Activated naive CD4-positive, alpha-beta T cell (primary cell): Measurements from ENCODE around the gene MAP4.
"Not testable (repeated sequence)": the region's sequence is repeated elsewhere in the genome, so short reads cannot be mapped to it uniquely, and the experiment has no call there.

Source experiments
- DNase-seq, 4 experiments: peaks; one replicate each; lab custom pipeline; 2025; lab: John Stamatoyannopoulos, UW

The MAP4 gene

DNA sequence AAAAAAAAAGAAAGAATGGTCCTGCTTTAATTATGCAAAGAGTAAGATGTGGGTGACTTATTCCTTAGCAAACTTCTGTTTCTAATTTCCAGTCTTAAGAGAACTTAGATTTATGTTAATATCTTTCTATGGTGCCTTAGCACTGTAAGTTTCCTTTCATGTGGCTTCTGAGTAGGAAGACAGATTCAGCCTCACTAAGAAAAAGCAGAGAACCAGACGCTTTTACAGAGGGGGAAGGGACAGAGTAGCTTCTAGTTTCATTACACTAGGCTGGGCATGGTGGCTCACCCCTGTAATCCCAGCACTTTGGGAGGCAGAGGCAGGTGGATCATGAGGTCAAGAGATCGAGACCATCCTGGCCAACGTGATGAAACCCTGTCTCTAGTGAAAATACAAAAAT is 118.3 kb downstream of the MAP4 start:
- DNase-seq: no peak

DNA sequence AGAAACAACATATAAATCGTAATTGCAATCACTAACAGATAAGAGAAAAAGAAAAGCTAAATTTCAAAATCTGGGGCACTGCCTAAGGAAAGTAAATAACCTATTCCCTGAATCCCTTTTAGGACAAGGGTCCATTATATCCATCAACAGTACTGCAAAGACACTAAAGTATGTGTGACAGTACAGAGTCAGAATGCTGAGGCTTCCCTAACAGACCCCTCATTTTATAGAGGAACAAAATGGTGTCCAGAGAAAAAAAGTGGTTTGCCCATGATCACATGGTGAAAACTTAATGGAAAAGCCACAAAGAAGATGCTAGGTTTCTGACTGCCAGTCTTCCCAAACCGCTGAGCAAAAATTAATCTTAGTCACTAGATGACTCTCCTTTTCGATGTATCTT is 119.5 kb downstream of the MAP4 start:
- DNase-seq: no peak

DNA sequence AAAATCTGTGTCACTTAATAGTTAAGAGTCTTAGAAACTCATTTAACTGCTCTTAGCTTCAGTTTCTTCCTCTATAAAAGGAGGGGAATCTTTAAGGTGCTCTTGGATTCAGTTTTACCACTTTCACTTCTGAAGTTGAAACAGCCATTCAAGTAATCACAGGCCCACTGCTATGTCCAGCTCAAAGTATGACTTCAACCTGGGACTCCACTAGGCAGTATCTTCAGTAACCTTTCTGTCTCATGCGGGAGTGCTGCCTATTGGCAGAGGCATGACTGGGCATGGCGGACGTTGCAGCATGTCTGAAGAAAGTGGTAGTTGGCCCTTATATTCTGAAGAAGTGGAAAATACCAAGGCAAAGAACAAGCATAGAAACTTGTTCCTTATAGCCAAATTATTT is 121.0 kb downstream of the MAP4 start:
- DNase-seq: no peak

DNA sequence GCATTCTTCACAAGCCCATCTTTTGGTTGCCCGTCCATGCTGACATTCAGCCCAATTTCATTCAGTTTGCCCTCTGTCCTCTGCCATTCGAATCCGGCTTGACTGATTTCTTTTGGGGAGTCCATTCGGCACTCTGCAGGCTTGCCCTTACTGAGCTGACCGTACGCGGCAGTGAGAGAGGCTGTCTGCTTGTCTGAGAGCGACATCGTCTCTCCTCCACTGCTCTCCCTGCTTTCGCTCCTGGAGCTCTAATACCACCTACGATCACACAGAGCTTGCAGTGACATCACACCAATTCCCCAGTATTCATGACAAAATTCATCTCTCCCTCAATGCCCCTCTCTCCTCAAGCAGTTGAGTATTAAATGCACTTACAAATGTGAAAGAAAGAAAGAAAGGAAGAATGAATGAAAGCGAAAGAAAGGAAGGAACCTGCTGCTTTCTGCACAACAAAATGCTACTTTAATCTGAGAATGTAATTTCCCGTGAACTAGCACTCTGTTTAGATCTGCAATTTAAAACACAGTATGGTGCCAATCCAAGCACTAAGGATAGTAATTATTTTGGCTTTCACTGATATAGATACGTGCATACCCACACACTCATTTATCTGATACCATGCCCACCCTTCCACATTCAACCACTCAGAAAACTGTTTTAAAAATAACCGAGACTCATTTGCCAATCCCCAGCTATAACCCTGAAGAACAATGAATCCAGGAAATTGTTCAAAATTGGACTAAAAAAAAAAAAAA is 123.8 kb downstream of the MAP4 start:
- DNase-seq: no peak

DNA sequence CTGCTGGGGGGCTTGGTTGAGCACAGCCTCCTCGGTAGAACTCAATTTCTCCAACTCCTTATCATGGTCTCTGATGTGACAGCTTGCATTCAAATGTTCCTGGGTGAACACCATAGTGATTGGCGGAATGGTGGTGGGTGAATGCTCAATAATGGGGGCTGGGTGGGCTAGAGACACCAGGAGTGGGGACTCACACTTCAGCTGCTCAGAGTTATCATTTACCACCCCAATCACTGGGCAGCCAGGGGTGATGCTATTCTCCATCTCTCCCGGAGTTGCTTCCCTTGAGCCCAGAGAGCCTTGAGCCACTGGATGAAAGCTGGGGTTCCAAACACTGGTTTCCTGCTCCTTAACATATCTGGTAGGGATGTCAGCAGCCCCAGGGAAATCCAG is 124.6 kb downstream of the MAP4 start:
- no peak for DNase-seq

DNA sequence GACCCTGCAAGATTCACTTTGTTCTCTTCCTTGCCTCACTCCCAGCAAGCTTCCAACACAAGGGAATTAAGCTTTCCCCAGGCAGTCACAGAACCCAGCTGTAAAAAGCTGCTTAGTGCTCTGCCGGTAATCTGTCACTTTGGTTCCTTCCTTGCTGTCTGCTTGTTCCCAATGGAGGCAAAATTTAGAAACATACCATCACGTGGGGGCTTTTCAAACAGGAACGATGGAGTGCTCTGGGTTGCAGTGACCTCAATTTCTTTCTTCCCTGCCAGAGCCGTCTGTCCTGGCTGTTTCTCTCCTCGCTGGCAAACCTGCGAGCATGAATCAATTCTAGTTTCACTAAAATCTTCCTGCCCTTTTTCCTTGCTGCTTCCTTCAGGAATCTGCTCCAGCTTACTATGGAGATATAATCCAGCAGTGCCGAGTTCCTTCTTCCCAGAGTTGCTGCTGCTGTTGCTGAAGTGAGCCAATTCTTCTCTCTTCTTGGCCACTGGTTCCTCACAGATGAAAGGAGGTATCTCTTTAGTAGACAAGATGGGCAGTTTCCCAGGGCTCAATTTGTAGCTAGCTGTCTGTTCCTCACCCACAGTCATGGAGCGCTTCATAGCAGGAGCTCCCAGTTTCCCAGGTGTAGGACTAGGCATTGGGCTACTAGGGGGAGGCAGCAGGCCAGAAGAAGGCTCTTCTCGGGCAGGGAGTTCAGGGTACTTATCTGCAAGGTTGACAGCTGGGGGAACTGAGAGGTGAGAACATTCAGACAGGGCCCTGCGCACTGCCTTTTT is 125.2 kb downstream of the MAP4 start:
- no peak for DNase-seq

DNA sequence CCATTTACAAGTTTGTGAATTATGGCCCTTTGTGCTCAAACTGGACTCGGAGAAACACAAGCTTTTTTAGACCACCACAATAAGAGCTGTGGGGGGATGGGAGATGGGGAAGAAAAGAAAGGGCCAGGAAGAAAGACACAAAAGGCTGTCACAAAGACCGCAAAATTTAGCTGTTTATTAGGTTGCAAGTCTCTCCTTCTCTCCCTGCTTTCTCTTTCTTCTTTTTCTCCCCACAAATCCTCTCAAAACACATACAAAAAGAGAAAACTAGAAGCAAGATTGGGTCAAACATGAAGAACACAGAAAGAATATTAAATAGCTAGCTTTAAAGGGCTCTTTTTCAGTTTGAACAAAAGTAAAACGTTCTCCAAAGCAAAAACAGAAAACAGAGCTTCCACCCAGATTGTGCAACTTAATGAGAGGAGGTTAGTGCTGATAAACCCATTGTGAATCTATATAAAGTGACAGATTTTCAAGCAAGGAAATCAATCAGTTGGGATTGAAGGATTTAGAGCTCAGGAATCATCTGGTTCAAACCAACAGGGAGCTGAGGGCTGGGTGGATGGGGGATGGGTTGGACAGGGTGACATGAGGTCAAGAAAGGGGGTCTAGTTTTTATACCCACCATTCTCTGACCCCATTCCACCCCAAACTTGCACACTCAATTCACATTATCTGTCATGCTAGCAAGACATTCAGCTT is 125.9 kb downstream of the MAP4 start:
- no peak for DNase-seq

DNA sequence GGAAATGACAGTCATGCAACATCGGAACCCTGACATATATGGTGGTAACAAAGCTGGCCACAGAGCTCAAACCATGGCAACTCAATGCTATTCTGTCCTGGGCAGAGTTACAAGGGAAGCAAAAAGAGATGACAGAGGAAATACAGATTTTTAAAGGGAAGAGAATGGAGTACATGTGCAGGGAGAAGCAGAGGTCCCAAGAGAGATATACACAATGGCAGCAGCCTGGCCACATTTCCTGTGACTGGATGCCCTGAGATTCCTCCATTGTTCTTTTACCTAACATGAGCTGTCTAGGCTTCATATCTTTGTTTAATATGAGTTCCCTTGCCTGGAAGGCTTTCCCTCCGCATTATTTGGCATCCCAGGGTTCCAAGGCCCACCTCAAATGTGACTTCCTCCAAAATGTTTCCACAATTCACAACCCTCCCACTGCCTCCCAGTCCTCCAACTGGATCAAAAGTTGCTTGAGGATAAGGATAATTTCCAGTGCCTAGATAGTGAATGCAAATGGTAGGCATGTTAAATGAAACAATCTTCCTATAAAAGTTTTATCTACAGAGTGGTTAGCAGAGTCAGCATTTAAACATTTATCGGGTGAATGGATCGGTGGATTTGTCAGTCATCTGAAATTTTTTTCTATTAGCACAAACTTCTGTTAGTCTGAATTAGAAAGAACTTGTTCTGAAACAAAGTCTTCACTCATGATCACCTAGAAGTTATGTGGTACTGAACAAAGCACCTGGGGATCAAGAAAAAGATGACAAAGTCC is 127.0 kb downstream of the MAP4 start:
- DNase-seq: no peak

DNA sequence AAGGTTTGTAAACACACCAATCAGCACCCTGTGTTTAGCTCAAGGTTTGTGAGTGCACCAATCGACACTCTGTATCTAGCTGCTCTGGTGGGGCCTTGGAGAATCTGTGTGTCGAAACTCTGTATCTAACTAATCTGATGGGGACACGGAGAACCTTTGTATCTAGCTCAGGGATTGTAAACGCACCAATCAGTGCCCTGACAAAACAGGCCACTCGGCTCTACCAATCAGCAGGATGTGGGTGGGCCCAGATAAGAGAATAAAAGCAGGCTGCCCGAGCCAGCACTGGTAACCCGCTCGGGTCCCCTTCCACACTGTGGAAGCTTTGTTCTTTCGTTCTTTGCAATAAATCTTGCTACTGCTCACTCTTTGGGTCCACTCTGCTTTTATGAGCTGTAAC is 128.2 kb downstream of the MAP4 start:
- not testable (repeated sequence) for DNase-seq

DNA sequence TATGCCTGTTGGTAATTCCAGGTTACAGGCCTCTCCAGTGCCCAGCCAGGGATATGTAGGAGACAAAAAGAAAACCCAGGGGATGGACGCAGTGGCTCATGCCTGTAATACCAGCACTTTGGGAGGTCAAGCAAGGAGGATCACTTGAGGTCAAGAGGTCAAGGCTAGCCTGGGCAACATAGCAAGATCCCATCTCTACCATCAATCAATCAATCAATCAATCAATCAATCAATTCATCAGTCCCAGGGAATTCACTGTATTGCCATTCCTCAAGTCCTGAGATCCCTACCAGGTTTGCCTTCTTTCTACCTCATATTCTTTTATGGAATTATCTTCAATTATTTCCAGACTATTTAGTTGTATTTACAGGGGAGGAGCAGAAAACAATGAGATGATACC is 131.0 kb downstream of the MAP4 start:
- DNase-seq: no peak

DNA sequence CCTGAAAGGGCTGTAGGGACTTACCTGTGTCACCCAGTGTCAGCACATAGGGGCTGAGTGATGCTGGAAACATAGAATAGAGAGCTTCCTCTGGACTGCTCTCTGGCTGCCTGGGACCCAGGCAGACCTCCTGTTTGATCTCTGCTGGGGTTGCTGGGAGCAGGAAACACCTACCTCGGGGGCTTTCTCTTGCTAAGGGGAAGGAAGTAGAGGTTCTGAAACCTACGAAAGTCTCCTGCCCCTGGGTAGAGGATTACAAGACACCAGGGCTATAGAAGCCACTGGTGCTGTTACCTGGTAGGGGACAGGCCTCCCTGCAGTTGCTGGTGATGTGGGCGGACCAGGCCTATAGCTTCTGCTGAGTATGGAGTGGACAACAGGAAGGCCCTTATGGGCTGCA is 131.6 kb downstream of the MAP4 start:
- no peak for DNase-seq

DNA sequence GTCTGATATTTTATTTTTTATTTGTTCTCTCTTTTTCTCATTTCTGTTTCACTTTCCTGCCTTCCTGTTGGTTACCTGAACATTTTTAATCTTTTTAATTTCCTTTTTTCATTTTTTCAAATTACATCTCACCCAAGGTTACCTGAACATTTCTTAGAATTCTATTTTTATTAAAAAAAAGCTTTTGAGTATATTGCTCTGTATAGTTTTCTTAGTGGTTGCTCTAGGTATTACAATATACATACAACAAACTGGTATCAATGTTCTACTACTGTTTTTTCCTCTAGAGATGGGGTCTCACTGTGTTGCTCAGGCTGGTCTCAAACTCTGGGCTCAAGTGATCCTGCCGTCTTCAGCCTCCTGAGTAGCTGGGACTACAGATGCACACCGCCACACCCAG is 133.9 kb downstream of the MAP4 start:
- DNase-seq: no peak

DNA sequence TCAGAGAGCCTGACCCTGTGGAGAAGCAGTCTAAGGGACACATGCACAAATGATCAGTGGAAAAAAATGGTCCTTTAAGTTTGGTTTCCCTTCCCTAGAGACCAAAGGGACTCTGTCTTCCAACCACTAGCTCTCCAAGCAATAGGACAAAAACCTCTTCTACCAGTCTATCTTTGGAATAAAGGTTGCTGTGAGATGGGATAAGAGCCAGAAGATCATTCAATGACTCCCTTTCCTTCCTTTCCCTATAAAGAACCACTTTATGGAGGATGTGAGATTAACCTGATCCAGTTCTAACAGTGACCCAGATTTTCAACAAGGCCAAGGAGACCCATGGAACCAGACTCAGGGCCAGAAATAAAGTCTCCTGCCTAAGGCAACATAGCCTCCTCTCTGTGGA is 138.5 kb downstream of the MAP4 start:
- no peak for DNase-seq

DNA sequence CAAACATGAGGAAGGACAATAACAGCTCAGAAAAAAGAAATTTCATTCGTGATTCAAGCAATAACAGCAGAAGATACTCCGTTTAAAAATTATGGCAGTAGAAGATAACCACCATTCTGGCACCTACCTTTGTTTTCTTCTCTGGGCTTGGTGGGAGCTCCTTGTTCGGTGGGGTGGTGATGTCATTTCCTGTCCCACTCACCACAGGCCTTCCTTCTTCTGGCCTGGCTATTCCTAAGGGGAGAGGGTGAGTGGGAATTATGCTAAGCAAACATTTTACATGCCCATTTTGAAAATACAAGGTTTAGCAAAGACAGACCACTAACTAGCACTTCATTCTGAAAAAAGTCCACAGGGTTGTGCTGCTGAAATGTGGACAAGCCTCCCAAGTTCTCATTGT is 138.9 kb downstream of the MAP4 start:
- no peak for DNase-seq

DNA sequence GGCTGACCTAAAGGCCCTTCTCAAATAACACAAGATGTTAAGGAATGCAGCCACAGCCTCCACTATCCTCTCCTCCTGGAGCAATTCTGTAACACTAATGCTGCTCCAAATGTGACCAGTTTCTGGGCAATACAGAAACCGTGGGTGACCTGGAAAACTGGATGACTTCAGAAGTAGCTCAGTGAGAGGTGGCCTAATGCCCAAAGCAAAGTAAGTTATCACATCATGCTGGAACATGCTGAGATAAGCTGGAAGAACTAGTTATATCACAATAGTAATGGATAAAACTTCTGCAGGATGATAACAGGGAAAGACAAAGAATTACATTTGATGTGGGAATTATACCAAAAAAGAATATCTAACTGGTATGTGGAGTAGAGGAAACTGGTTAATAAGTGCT is 141.3 kb downstream of the MAP4 start:
- DNase-seq: no peak

DNA sequence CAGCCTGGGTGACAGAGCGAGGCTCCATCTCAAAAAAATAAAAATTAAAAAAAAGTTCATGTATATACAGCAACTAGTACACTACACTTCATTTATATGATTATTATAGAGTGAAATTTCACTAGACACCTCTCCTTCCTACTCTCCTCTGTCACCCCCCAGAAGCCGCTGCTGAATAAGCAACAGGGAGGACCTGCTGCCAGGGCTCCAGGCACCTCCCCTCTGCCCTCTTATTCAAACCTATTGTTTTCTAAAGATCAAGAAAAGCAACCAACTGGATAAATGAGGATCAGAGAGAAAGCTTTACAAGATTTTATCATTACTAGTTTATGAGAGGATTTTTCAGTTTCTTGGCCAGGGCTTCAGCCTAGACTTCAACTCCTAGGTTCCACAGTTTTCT is 141.8 kb downstream of the MAP4 start:
- DNase-seq: no peak

DNA sequence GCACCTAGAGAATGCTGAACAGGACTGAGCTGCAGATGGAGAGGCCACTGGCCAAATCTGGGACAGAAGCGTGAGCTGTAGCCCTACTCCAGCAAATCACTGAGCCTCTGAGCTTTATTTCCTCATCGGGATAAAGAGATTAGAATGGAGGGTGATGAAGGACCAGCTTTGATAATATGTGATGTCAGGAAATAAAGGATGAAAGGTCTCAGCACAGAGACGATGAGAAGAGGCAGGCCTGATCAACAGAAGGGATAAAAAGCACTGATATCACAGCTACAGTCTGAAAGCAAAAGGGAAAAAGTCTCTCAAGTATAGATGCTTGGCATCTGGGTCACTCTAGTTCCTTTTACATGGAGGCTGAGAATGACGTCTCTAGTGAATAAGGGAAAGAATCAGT is 143.3 kb downstream of the MAP4 start:
- DNase-seq: no peak

DNA sequence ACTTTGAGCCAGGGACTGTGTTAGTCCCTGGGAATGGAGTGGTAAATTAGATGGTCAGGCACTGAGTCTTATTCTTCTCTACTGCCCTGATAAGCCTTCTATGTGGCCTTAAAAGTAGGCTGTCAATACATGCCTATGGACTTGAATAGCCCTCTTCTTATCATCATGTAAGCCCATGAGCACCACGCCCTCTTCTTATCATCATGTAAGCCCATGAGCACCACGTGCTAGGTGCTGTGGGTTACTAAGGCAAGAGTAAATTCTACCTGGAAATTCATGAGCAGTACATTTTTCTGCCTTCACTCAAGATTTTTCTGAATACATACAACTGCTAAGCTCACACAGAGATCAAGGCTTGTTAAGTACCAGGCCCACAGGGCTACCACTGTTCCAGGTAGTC is 144.8 kb downstream of the MAP4 start:
- no peak for DNase-seq

DNA sequence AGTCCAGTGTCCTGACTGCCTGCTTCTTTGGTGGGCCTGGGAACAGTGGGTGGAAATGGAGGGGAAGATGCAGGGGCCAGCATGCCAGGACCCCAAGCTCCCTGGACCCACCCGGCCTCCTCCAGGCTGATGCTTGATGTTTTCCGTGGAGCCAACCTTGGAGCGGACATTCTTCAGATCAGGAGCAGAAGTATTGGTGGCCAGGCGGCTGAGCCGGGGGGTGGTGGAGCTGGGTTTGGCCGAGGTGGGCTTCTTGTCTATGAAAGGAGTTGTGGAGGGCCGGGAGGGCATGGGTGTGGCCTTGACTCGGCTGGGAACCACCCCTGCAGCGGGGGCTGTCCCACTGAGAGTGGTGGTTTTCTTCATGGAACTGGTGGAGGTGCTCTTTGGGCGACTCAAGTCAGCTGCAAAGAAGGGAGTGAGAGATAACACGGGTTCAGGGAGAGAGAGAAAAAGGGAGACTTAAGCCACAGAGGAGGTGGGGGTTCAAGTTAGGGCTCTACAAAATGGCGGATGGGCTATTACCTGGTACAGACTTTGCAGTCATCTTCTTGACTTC is 145.4 kb downstream of the MAP4 start:
- no peak for DNase-seq

DNA sequence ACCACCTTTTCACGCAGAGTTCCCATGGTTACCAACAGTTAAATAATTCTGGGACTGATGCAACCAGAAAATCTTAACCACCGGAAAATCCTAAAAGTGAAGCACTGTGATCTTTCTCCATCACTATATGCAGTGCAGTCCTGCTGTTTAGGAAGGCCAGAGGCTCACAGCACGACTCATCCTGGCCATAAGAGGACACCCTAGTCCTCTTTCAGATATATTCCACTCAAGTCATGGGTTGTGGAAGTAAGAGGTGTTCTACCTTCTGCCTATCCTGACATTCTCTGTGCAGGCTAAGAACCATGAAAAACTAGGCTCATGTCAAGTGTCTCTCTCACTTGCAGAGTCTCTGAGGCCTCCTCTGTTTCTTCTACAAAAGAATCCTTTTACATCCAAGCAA is 146.1 kb downstream of the MAP4 start:
- no peak for DNase-seq

DNA sequence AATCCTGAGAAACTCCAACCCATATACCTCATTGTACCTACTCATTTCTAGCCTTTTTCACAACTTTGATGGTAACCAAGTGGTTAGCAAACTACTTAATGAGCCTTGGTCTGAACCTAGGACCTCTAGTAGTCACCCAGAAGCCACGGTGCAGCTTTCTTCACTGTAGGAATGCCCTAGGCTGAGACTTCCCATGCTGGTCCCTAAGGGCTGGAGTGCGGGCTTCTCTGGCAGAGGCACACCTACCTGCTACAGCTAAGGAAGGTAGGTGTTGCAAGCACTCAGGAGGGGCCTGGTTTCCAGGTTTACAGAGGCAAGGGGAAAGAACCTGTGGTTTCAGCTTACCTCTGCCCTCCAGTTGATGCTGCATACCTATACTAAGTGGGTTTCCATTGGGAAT is 147.9 kb downstream of the MAP4 start:
- DNase-seq: no peak

DNA sequence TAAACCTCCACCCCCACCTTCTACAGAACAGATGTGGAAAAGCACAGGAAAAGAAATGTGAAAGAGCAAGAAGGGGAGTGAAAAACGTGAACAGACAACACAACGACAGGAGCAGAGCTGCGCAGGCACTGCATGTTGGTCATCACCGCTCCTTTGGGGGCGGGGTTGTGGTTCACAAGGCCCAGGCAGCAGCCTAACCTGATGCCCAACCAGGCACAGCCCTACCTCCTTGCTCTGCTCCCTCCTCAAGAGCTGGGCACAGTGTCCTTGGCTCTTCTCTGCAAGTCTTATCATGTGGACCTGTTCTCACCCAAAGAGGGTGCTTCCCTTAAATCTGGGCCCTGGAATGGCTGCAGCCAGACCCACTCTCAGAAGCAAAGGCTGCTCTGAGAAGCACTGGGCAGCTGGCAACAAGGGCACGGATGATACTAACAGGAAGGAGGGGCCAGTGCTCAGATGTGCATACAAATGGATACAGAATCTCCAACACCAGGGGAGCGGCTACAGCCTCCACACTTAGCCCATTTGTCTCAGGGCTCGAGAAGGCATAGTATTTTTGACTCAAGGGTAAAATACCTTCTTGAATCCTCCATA is 148.7 kb downstream of the MAP4 start:
- no peak for DNase-seq
